Measurements from ENCODE around the gene FRMD4B. TPM values are rescaled to one million over a fixed set of nuclear protein-coding genes. Genes with fewer than 3 reads are reported as not detected.

FRMD4B gene
- total and polyA plus RNA-seq, 2 experiments from 2014 or later = 6.4 to 12.8 TPM

- H3K4me3 Mint-ChIP-seq = no peak overlapping the region
- ATAC-seq (no peak), DNase-seq (ENCODE audit: low spot score) (no peak)
- Histone ChIP-seq H3K27me3 (ENCODE audit: insufficient read depth) (no peaks in the 10 kb centered on the region), H3K79me2 (replicated peaks; ENCODE audit: insufficient read depth) (no peaks in the 10 kb centered on the region), H3K27ac (ENCODE audit: low read depth) (no peak overlapping the region), H3K36me3 (ENCODE audit: insufficient read depth) (no peaks in the 10 kb centered on the region), H3F3A (replicated peaks; ENCODE audit: low read depth) (no peaks in the 10 kb centered on the region), H3K4me3 (no peak overlapping the region), H3K9me2 (ENCODE audit: insufficient read depth) (no peaks in the 10 kb centered on the region), H3K4me2 (no peak overlapping the region), H4K20me1 (replicated peaks; ENCODE audit: insufficient read depth) (no peaks in the 10 kb centered on the region), H2AFZ (no peak overlapping the region), H3K4me1 (ENCODE audit: insufficient read depth) (no peaks in the 10 kb centered on the region)
- H3K36me3 Mint-ChIP-seq (ENCODE audit: low read depth) = no peaks in the 10 kb centered on the region
- TF ChIP-seq ZNF331 (CRISPR knock-in tag; IDR thresholded peaks at IDR 0.05; ENCODE audit: low read depth) (no peak), NANOG (IDR thresholded peaks at IDR 0.05; ENCODE audit: borderline replicate concordance) (no peak), ETS1 (IDR thresholded peaks at IDR 0.05) (no peak), ZNF462 (CRISPR knock-in tag; IDR thresholded peaks at IDR 0.05) (no peak), CREB1 (CRISPR knock-in tag; IDR thresholded peaks at IDR 0.05; ENCODE audit: low read depth) (no peak), STAT1 (IDR thresholded peaks at IDR 0.05; ENCODE audit: unreplicated experiment) (no peak), ZNF114 (CRISPR knock-in tag; IDR thresholded peaks at IDR 0.05) (no peak), POLR2AphosphoS5 (IDR thresholded peaks at IDR 0.05; ENCODE audit: low read depth) (no peak), JUNB (IDR thresholded peaks at IDR 0.05; ENCODE audit: unreplicated experiment) (no peak), EZH2phosphoT487 (IDR thresholded peaks at IDR 0.05; ENCODE audit: unreplicated experiment) (no peak), EZH2 (IDR thresholded peaks at IDR 0.05; ENCODE audit: low read depth, unreplicated experiment) (no peak), REST (IDR thresholded peaks at IDR 0.05; ENCODE audit: unreplicated experiment) (no peak), CTCF (conservative IDR thresholded peaks at IDR 0.05; ENCODE audit: low read depth in 2 of 2) (no peak)
- H3K9me3 Mint-ChIP-seq = no peaks in the 10 kb centered on the region
- H3K27me3 Mint-ChIP-seq (ENCODE audit: insufficient read depth, low read depth, poor library complexity) = peaks cover 2% of the 10 kb centered on the region
- H3K27ac Mint-ChIP-seq = no peak overlapping the region
- H3K4me1 Mint-ChIP-seq = no peaks in the 10 kb centered on the region
Observed at GRCh38 chr3:69420781-69421520, 35.1 kb upstream of the FRMD4B start.
